A172 (cell line): ENCODE data around the gene ESRP2. TPM values are rescaled to one million over a fixed set of nuclear protein-coding genes. Genes with fewer than 3 reads are reported as not detected.

Source experiments
- DNase-seq: peaks from one replicate; pipeline ENCODE4 v3.0.0-alpha.2; 2015; ENCODE audit warnings: low spot score
- total RNA-seq: library from RNA; depleted of rRNA; stranded (reverse); fragments of >200 nt; shearing (Covaris generic); gene quantifications from 2 replicates; pipeline ENCODE4 v1.2.3, GENCODE V29; 2014

ESRP2 gene
- total RNA-seq, 1 experiment from 2014 or later: 0.45 TPM

GRCh38 chr16:68263559-68264127 lies 27.7 kb upstream of the ESRP2 start:
- DNase-seq: no peak

- DNase-seq: no peak
Measured at GRCh38 chr16:68259007-68259825, 23.3 kb upstream of the ESRP2 start.

GRCh38 chr16:68257906-68258800 lies 22.2 kb upstream of the ESRP2 start:
- DNase-seq: peak; percentile 97

DNA sequence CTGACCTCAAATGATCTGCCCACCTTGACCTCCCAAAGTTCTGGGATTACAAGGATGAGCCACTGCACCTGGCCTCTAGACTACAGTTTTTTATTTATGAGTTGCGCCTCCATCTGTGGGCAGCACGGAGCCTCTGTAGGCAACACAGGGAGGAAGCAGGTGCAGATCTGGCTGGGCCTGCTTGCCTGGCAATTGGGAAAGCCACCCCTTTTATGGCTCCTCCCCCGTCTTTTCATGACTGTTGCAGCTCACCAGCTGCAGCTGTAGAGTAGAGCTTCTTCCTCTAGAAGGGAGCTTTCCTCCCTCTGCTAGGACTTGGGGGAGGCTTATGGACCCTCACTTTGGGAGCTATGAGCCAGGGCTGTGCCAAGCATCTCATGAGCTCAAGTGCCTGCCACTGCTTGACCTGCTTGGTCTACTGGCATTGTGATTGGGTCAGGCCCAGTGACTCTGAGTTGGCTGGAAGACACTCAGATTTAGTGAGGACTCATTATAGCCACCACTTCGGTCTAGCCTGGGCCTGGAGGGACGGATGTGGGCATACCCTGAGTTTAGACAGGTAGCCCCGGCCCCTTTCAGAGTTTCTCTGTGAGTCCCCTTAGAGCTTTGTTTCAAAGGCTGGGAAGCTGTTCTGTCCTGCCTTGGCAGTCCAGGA lies 21.5 kb upstream of the ESRP2 start:
- DNase-seq: peak; percentile 49

- no peak for DNase-seq
Measured at GRCh38 chr16:68255712-68256111, 19.8 kb upstream of the ESRP2 start.

DNA sequence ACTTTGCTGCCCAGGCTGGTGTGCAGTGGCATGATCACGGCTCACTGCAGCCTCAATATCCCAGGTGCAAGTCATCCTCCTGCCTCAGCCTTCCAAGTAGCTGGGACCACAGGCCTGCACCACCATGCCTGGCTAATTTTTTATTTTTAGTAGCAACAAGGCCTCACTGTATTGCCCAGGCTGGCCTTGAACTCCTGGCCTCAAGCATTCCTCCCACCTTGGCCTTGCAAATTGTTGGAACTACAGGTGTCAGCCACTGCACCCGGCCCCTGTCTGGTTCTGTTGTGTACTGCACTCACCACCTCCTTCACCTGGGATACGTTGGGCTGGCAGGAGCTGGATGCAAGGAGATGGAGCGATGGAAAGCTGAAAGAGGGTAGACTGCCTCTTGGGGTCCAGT lies 17.8 kb upstream of the ESRP2 start:
- no peak for DNase-seq

DNA sequence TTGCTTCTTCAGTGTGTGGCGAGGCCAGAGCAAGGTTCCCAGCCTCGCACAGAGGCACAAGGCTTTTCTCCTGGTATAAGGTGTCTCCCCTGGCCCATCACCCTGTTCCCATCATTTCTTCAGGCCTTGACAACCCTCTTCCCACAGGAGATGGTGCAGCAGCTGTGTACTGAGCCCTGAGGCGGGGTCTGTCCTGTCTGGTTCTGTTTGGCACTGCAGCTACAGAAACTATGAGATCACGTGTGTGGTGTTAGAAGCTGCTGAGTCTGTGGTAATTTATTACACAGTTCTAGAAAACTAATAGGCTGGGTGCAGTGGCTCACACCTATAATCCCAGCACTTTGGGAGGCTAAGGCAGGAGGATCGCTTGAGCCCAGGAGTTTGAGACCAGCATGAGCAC lies 16.5 kb upstream of the ESRP2 start:
- no peak for DNase-seq

DNA sequence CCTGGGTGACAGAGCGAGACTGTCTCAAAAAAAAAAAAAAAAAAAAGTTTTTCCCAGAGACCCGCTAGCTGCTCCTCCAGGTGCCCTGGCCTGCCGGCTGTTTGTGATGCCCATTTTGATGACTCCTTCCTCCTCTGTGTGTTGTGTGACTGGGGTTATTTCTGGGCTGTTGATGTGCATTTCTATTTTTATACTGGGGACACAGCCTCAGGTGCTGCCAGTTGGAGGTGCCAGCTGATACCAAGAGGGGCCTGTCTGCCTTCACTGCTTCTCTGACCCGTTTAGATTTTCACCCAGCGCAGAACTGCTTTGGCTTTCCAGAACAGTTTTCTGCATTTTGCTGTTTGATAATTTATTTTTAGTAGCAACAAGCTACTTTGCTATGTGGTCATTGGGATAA lies 15.9 kb upstream of the ESRP2 start:
- DNase-seq: no peak

GRCh38 chr16:68250951-68251350 lies 15.0 kb upstream of the ESRP2 start:
- no peak for DNase-seq

DNA sequence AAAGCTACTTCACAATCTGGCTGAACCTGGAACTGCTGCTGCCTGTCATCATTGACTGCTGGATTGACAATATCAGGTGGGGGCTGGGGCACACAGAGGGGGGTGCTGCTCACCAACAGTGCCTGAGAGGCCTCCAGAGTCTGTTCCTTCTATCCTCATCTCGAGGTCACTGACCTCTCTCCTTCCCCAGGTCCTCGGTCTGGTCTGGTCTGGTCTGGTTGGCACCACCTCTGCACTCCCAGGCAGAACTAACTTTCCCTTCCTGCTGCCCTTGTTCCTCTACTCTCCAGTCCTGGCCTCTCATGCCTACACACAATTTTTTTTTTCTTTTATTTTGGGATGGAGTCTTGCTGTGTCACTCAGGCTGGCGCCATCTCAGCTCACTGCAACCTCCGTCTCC lies 13.4 kb upstream of the ESRP2 start:
- no peak for DNase-seq

- DNase-seq: no peak
Measured at GRCh38 chr16:68247932-68248331, 12.0 kb upstream of the ESRP2 start.

DNA sequence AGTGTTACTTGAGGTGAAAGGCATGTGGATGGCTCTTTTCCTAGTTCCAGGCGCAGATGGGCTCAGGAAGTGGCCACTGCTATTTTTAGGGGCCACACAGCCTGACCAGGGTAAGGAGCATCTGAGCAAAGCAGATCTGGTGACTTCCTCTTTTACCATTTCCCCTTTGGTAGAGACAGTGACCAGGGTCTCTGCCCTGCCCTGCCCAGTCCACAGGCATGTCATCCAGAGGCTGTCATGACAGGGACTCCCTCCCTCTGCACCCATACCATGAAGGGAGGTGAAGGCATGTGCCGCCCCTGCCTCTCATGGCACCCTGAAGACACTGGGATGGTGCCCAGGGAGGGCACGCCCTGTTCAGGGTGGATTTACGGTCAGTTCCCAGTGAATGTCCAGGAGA lies 11.5 kb upstream of the ESRP2 start:
- DNase-seq: no peak

- no peak for DNase-seq
Measured at GRCh38 chr16:68246666-68247065, 10.7 kb upstream of the ESRP2 start.

DNA sequence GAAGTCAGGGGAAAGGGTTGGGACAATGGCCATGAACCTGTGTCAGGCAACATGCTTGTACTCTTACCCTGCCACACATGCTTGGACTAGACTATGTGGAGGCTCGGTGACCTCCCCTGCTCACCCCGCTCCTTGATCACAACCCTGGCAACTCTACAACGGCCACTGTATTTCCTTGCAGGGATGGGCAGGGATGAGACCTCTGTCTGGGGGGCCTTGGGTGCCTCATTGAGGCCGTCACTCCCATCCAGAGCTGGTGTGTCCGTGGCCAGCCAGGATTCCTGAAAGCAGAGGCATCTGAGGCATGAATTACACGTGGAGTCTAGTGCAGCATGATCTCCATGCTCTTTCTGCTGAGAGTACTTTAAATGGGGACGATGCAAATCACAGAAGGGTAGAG lies 10.2 kb upstream of the ESRP2 start:
- DNase-seq: no peak

DNA sequence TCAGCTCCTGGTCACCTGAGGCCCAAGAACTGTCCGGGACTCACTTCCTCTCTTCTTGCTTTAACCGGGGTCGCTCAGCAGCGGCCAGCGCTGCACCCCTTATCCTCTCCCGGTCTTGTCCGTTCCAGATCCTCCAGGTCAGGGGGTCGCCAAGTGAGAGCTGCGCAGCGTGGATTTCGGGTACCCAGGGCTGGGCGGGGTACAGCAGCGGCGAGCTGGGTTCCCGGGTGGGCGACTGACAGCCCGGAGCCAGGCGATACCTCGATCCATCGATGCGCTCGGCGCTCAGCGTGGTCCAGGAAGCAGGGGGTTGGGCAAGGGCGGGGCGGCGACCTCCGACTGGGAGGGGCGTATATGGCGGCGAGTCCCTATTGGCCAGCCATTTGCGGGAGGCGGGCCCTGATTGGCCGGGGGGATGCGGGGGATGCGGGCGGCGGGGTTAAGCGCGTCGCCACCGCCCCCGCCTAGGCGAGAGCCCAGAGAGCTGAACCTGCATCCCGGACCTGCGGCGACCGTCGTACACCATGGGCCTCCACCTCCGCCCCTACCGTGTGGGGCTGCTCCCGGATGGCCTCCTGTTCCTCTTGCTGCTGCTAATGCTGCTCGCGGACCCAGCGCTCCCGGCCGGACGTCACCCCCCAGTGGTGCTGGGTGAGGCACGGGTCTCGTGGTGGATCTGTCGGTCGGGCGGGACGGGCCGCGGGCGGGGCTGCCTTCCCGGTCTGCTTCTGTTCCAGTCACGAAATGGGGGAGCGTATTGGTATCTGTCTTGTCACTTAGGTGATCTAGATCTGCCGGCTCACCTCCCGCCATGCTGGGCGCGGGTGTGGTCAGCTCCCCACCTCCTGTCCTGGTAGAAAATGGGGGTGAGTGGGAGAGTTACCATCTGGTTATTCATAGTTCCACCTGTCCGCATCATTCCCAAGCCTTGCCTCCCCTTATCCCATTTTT lies 9.3 kb upstream of the ESRP2 start, which contains the start of gene PLA2G15:
Gene PLA2G15, plus strand, starts transcription at position 471 of the 951 bp plus-strand sequence. Its CDS starts 54 bp downstream, at position 525.
- DNase-seq: peak; percentile 80

DNA sequence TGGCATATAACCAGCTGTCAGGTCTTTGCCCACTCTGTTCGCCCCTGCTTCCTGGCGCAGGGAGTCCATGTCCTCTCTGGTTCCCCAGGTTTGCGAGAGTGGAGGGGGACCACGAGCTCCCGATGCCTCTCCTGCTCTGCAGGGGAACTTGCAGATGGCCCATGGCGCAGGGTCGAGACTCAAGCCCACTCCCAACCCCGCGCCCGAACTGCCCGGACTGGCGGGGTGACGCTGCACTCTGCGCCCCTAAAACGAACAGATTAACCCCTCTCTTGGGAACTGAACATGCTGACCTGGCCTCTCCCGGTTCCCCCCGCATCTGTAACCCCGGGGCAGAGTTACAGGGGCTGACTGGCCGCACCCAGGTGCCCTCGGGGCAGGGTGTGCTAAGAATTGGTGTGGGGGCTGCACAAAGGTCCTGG lies 8.6 kb upstream of the ESRP2 start:
- DNase-seq: no peak

- DNase-seq: no peak
Measured at GRCh38 chr16:68242926-68243858, 7.3 kb upstream of the ESRP2 start.

DNA sequence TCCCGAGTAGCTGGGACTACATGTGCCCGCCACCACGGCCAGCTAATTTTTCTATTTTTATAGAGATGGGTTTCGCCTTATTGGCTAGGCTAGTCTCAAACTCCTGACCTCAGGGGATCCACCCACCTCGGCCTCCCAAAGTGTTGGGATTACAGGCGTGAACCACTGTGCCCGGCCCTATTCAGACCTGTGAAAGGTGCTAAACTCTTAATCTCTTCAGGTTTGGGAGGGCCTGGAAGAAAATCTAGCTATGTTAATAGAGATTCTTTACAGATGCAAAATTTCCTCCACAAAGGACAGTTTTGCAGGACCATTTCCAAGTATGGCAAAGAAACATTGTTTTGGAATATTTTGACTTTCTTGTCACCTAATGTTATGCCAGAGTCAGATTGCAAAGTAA lies 6.2 kb upstream of the ESRP2 start:
- no peak for DNase-seq

GRCh38 chr16:68238029-68238345 lies 2.1 kb upstream of the ESRP2 start:
- DNase-seq: no peak
